ENCODE results near the gene RAPGEF4.

DNA sequence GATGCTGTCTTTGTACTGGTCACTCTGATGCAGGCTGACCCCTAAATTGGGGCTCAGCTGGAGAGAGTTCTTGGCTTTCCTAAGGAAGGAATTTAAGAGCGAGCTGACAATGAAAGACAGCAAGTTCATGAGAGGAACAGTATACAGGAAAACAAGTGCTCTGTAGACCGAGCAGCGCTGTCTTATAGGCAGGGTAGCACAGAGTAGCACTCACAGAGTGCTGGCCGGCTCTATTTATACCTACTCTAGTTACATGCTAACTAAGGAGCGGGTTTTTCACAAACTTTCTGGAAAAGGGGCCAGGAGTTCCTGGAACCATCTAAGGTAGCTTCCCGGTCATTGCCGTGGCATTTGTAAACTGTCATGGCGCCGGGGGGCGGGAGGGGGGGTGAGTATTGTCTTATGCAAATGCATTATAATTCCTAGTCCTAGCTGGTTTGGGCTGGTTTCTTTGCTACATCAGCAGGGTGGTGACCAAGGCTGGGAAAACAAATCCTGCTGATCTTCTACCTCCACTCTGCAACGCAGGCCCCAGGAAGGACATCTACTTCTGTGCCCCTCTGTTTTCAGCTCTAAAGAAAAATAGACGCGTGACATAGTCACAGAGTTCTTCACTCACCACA, 308.4 kb downstream of the RAPGEF4 start:
- no peak for TF ChIP-seq ZNF232 (CRISPR knock-in tag; IDR thresholded peaks at IDR 0.05)
- TF ChIP-seq, protein P1, sequence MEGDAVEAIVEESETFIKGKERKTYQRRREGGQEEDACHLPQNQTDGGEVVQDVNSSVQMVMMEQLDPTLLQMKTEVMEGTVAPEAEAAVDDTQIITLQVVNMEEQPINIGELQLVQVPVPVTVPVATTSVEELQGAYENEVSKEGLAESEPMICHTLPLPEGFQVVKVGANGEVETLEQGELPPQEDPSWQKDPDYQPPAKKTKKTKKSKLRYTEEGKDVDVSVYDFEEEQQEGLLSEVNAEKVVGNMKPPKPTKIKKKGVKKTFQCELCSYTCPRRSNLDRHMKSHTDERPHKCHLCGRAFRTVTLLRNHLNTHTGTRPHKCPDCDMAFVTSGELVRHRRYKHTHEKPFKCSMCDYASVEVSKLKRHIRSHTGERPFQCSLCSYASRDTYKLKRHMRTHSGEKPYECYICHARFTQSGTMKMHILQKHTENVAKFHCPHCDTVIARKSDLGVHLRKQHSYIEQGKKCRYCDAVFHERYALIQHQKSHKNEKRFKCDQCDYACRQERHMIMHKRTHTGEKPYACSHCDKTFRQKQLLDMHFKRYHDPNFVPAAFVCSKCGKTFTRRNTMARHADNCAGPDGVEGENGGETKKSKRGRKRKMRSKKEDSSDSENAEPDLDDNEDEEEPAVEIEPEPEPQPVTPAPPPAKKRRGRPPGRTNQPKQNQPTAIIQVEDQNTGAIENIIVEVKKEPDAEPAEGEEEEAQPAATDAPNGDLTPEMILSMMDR (IDR thresholded peaks at IDR 0.05), result no peak
- no peak for TF ChIP-seq SP1 (CRISPR knock-in tag; conservative IDR thresholded peaks at IDR 0.05)
- TF ChIP-seq FOXP1 (CRISPR knock-in tag; IDR thresholded peaks at IDR 0.05; ENCODE audit: borderline replicate concordance), result no peak
- TF ChIP-seq, protein P2, sequence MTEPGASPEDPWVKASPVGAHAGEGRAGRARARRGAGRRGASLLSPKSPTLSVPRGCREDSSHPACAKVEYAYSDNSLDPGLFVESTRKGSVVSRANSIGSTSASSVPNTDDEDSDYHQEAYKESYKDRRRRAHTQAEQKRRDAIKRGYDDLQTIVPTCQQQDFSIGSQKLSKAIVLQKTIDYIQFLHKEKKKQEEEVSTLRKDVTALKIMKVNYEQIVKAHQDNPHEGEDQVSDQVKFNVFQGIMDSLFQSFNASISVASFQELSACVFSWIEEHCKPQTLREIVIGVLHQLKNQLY (CRISPR knock-in tag; IDR thresholded peaks at IDR 0.05), result no peak
- no peak for TF ChIP-seq ESRRA (CRISPR knock-in tag; IDR thresholded peaks at IDR 0.05; ENCODE audit: borderline replicate concordance)
- no peak for TF ChIP-seq NR1H2 (CRISPR knock-in tag; IDR thresholded peaks at IDR 0.05)
- TF ChIP-seq, protein P3, sequence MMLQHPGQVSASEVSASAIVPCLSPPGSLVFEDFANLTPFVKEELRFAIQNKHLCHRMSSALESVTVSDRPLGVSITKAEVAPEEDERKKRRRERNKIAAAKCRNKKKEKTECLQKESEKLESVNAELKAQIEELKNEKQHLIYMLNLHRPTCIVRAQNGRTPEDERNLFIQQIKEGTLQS (CRISPR knock-in tag; conservative IDR thresholded peaks at IDR 0.05), result no peak
- TF ChIP-seq NR2C2 (CRISPR knock-in tag; IDR thresholded peaks at IDR 0.05), result no peak
